CD14-positive monocyte (primary cell): ENCODE measurements around the gene LEKR1. TPM values are rescaled to one million over a fixed set of nuclear protein-coding genes. Genes with fewer than 3 reads are reported as not detected.
A peak's percentile ranks its signal among the peaks of the same experiment; 100 is the strongest.

Source experiments
- DNase-seq, 3 donors: peaks; one replicate each; pipeline ENCODE4 v3.0.0-alpha.2; 2011 to 2022
- H2AFZ ChIP-seq: 2 replicates; pipeline ENCODE4 v1.6.0; 2012; ENCODE audit warnings: mild to moderate bottlenecking, low read depth, low read length, inconsistent platforms; ENCODE audit not compliant: insufficient read depth, poor library complexity, severe bottlenecking
- H3K27ac ChIP-seq, 2 donors: 1 replicate in 1 of 2; 2 replicates in 1 of 2; pipeline ENCODE4 v1.5.1; 2012 to 2013; ENCODE audit warnings: low read length in 2 of 2, control low read depth in 1 of 2, inconsistent platforms in 1 of 2, low read depth in 1 of 2, mild to moderate bottlenecking in 1 of 2
- H3K27me3 ChIP-seq, 2 donors: one replicate each; pipeline versions ENCODE4 v1.6.0 to v1.6.1; 2011 to 2013; ENCODE audit warnings: low read length in 2 of 2; ENCODE audit not compliant: control insufficient read depth in 2 of 2, insufficient read depth in 2 of 2
- H3K36me3 ChIP-seq, 2 donors: replicated peaks in 1 of 2; 1 replicate in 1 of 2; 2 replicates in 1 of 2; pipeline versions ENCODE4 v1.5.1 to v1.6.1; 2012 to 2013; ENCODE audit warnings: low read length in 2 of 2, control low read depth in 1 of 2, inconsistent platforms in 1 of 2, mild to moderate bottlenecking in 1 of 2; ENCODE audit not compliant: insufficient read depth in 2 of 2, control insufficient read depth in 1 of 2
- H3K4me1 ChIP-seq, 2 donors: 1 replicate in 1 of 2; 2 replicates in 1 of 2; pipeline versions ENCODE4 v1.5.1 to v1.6.1; 2012 to 2013; ENCODE audit warnings: low read length in 2 of 2, control low read depth in 1 of 2, inconsistent platforms in 1 of 2, mild to moderate bottlenecking in 1 of 2, moderate library complexity in 1 of 2; ENCODE audit not compliant: insufficient read depth in 2 of 2, control insufficient read depth in 1 of 2
- H3K4me2 ChIP-seq: replicated peaks from 2 replicates; pipeline ENCODE3; 2012; ENCODE audit warnings: low read length, moderate library complexity, mild to moderate bottlenecking; ENCODE audit not compliant: poor library complexity, severe bottlenecking; ENCODE audit errors: extremely low read depth
- H3K4me3 ChIP-seq, 3 experiments: fragments of 200-600 bp in 1 of 3; sonication (generic) in 1 of 3; replicated peaks in 1 of 3; 1 replicate in 2 of 3; 2 replicates in 1 of 3; pipeline ENCODE4 v1.5.1; 2011 to 2013; ENCODE audit warnings: low read length in 3 of 3, mild to moderate bottlenecking in 3 of 3, control low read depth in 2 of 3, low read depth in 2 of 3, inconsistent platforms in 1 of 3, moderate library complexity in 1 of 3
- H3K79me2 ChIP-seq: 2 replicates; pipeline ENCODE4 v1.6.0; 2012; ENCODE audit warnings: mild to moderate bottlenecking, control low read depth, inconsistent platforms, low read length, moderate library complexity; ENCODE audit not compliant: insufficient read depth
- H3K9ac ChIP-seq: 2 replicates; pipeline ENCODE4 v1.6.0; 2017; ENCODE audit warnings: low read length, mild to moderate bottlenecking; ENCODE audit not compliant: insufficient read depth, poor library complexity, severe bottlenecking
- H3K9me3 ChIP-seq, 2 donors: replicated peaks in 1 of 2; 1 replicate in 1 of 2; 2 replicates in 1 of 2; pipeline versions ENCODE4 v1.5.1 to v1.6.1; 2012 to 2013; ENCODE audit warnings: low read length in 2 of 2, control low read depth in 1 of 2; ENCODE audit not compliant: control insufficient read depth in 1 of 2, insufficient read depth in 1 of 2
- H4K20me1 ChIP-seq: 2 replicates; pipeline ENCODE4 v1.6.0; 2012; ENCODE audit warnings: mild to moderate bottlenecking, low read length, control low read depth, moderate library complexity; ENCODE audit not compliant: insufficient read depth
- H3K27ac Mint-ChIP-seq, 7 donors: one replicate each; pipeline ENCODE4 v1.8.0; 2020; ENCODE audit warnings: mild to moderate bottlenecking in 7 of 7, mixed read lengths in 7 of 7, moderate library complexity in 6 of 7, inconsistent platforms in 2 of 7
- H3K27me3 Mint-ChIP-seq, 3 donors: one replicate each; pipeline ENCODE4 v1.8.0; 2021 to 2022; ENCODE audit warnings: low read depth in 3 of 3, mild to moderate bottlenecking in 3 of 3, mixed read lengths in 3 of 3, moderate library complexity in 3 of 3, inconsistent platforms in 1 of 3
- H3K36me3 Mint-ChIP-seq, 2 donors: one replicate each; pipeline ENCODE4 v1.8.0; 2020; ENCODE audit warnings: mixed read lengths in 2 of 2, inconsistent platforms in 1 of 2, mild to moderate bottlenecking in 1 of 2
- H3K4me1 Mint-ChIP-seq: one replicate; pipeline ENCODE4 v1.8.0; 2020; ENCODE audit warnings: mild to moderate bottlenecking, mixed read lengths
- H3K4me3 Mint-ChIP-seq, 2 donors: one replicate each; pipeline ENCODE4 v1.8.0; 2020; ENCODE audit warnings: mild to moderate bottlenecking in 2 of 2, mixed read lengths in 2 of 2, moderate library complexity in 1 of 2
- H3K9me3 Mint-ChIP-seq, 7 donors: one replicate each; pipeline ENCODE4 v1.8.0; 2020 to 2022; ENCODE audit warnings: mixed read lengths in 7 of 7, mild to moderate bottlenecking in 6 of 7, moderate library complexity in 6 of 7, inconsistent platforms in 2 of 7
- CTCF ChIP-seq: fragments of 200-600 bp; IDR thresholded peaks from one replicate; pipeline ENCODE4 v1.8.0; 2022; ENCODE audit warnings: antibody characterized with exemption, mild to moderate bottlenecking
- WGBS: methylation state at CpG from one replicate; pipeline ENCODE4 v1.1.5; 2013; ENCODE audit warnings: missing lambda C conversion rate; ENCODE audit not compliant: insufficient coverage; 5-methylcytosine and 5-hydroxymethylcytosine counted together
- intact Hi-C, 2 donors: fragments of 100-400 bp; cut with micrococcal nuclease; formaldehyde crosslinking; loops; one replicate each; pipeline versions ENCODE4 v1.15.0 to v1.15.1; 2023
- polyA plus RNA-seq, 3 donors: library from polyadenylated mRNA; depleted of rRNA in 1 of 3; unstranded in 2 of 3; stranded (reverse) in 1 of 3; fragments of 300-500 nt in 2 of 3; fragments of >200 nt in 1 of 3; fragmentation: Illumina TruSeq in 2 of 3; gene quantifications; 1 replicate in 2 of 3; 2 replicates in 1 of 3; pipeline ENCODE4 v1.2.3, GENCODE V29; 2012 to 2021

Gene LEKR1
- polyA plus RNA-seq, 3 donors: 0.51 to 0.80 TPM; not detected in 1

- H2AFZ ChIP-seq: no peak overlapping the region
- peak; percentile 75 to 94 (median 87) for DNase-seq
- no peak overlapping the region for H3K27ac ChIP-seq
- H4K20me1 ChIP-seq: no peaks in the 10 kb centered on the region
- H3K4me2 ChIP-seq: no peak overlapping the region
- no peaks in the 10 kb centered on the region for H3K36me3 ChIP-seq
- Mint-ChIP-seq H3K9me3 (no peaks in the 10 kb centered on the region), H3K36me3 (no peaks in the 10 kb centered on the region), H3K27ac (peak overlapping the region in 2 of 7 donors; percentile 4 to 15), H3K27me3 (peaks cover 3 to 4% (median 4%) of the 10 kb centered on the region in 3 donors), H3K4me1 (peaks cover 5% of the 10 kb centered on the region), H3K4me3 (no peak overlapping the region)
- H3K9ac ChIP-seq: no peak overlapping the region
- WGBS: 18% methylated on average over 12 of the region's 15 CpGs
- H3K4me1 ChIP-seq: no peaks in the 10 kb centered on the region
- no peak overlapping the region for H3K4me3 ChIP-seq
- H3K79me2 ChIP-seq: no peaks in the 10 kb centered on the region
- H3K27me3 ChIP-seq: no peaks in the 10 kb centered on the region
- no peaks in the 10 kb centered on the region for H3K9me3 ChIP-seq
- peak; percentile 99 for TF ChIP-seq CTCF
- intact Hi-C loops: loop anchor here in 1 of 2 donors (5.0 to 10.0 kb wide), 2 partner anchors 407 to 929 kb away; partner anchors contain the start of gene TIPARP
These were observed 255.6 kb downstream of the LEKR1 start for GRCh38 chr3:157081626-157082210.

GRCh38 chr3:157082305-157082982, 256.3 kb downstream of the LEKR1 start:
- no peaks in the 10 kb centered on the region for H3K36me3 ChIP-seq
- peak in 1 of 3 donors; percentile 35 for DNase-seq
- Mint-ChIP-seq H3K27ac (peak overlapping the region in 1 of 7 donors; percentile 4), H3K27me3 (peaks cover 1 to 4% (median 4%) of the 10 kb centered on the region in 3 donors), H3K9me3 (no peaks in the 10 kb centered on the region), H3K36me3 (no peaks in the 10 kb centered on the region), H3K4me3 (no peak overlapping the region), H3K4me1 (peaks cover 5% of the 10 kb centered on the region)
- intact Hi-C loops: loop anchor here in 1 of 2 donors (5.0 to 10.0 kb wide), 2 partner anchors 408 to 930 kb away; partner anchors contain the start of gene TIPARP
- no peaks in the 10 kb centered on the region for H4K20me1 ChIP-seq
- no peak overlapping the region for H3K4me3 ChIP-seq
- H3K4me2 ChIP-seq: no peak overlapping the region
- no peak overlapping the region for H2AFZ ChIP-seq
- no peaks in the 10 kb centered on the region for H3K4me1 ChIP-seq
- TF ChIP-seq CTCF: no peak
- H3K27me3 ChIP-seq: no peaks in the 10 kb centered on the region
- H3K27ac ChIP-seq: no peak overlapping the region
- no peaks in the 10 kb centered on the region for H3K9me3 ChIP-seq
- no peaks in the 10 kb centered on the region for H3K79me2 ChIP-seq
- no peak overlapping the region for H3K9ac ChIP-seq
- WGBS: 92% methylated on average over 9 of the region's 11 CpGs
